GM12878 (cell line): ENCODE data around the gene LRRC8D. TPM values are rescaled to one million over a fixed set of nuclear protein-coding genes. Genes with fewer than 3 reads are reported as not detected.

Experiments
- ATAC-seq: fragments of 200-7000 bp; cut with Tn5 transposase; 3 replicates; pipeline ENCODE4 v1.9.1; 2020; ENCODE audit warnings: mild to moderate bottlenecking, moderate library complexity
- BruUV-seq: library from RNA; stranded (reverse); fragments of 400-500 nt; replicated peaks from 2 replicates; lab custom pipeline; 2021; lab: Mats Ljungman, UMichigan
- CTCF ChIA-PET: fragments of 300-600 bp; sonication (Branson Sonifier 250); formaldehyde crosslinking; extraction: SDS; loops from one replicate; lab custom pipeline; 2021; ENCODE audit warnings: inconsistent platforms; lab: Yijun Ruan, JAX
- POLR2A ChIA-PET: fragments of 350-600 bp; formaldehyde crosslinking; extraction: SDS; loops from one replicate; lab custom pipeline; 2021; ENCODE audit warnings: inconsistent platforms; lab: Charles Lee
- RAD21 ChIA-PET: fragments of 300-600 bp; sonication (Branson Sonifier 250); formaldehyde crosslinking; loops from one replicate; lab custom pipeline; 2023; ENCODE audit warnings: antibody characterized with exemption; ENCODE audit not compliant: unreplicated experiment; lab: Charles Lee
- SMC1A ChIA-PET: fragments of 300-600 bp; sonication (Branson Sonifier 250); formaldehyde crosslinking; loops from one replicate; lab custom pipeline; 2023; ENCODE audit not compliant: unreplicated experiment, uncharacterized antibody; lab: Charles Lee
- DNase-seq: peaks from one replicate; pipeline ENCODE4 v3.0.0-alpha.2; 2011; ENCODE audit warnings: low read depth, low spot score
- FAIRE-seq: peaks from 3 replicates; lab custom pipeline; 2011; peaks lifted over from hg19 to GRCh38; lab: Jason Lieb, UNC
- H2AFZ ChIP-seq: 2 replicates; pipeline ENCODE4 v1.6.0; 2011; ENCODE audit warnings: low read depth, low read length, control low read depth; ENCODE audit not compliant: control insufficient read depth
- H3K27ac ChIP-seq: 2 replicates; pipeline ENCODE4 v1.5.1; 2011; ENCODE audit warnings: control low read depth; ENCODE audit not compliant: control insufficient read depth, insufficient read depth
- H3K27me3 ChIP-seq, 2 experiments: replicated peaks in 1 of 2; 2 replicates each; pipeline versions ENCODE4 v1.6.0 to v1.6.1; 2011; ENCODE audit warnings: low read length in 1 of 2; ENCODE audit not compliant: control insufficient read depth in 2 of 2, insufficient read depth in 2 of 2
- H3K36me3 ChIP-seq, 2 experiments: 2 replicates each; pipeline ENCODE4 v1.5.1; 2011; ENCODE audit warnings: low read length in 1 of 2; ENCODE audit not compliant: control insufficient read depth in 2 of 2, insufficient read depth in 2 of 2
- H3K4me1 ChIP-seq: 2 replicates; pipeline ENCODE4 v1.6.1; 2011; ENCODE audit warnings: mild to moderate bottlenecking, low read length, moderate library complexity, mixed read lengths; ENCODE audit not compliant: control insufficient read depth, insufficient read depth
- H3K4me2 ChIP-seq: 2 replicates; pipeline ENCODE4 v1.6.0; 2011; ENCODE audit warnings: control low read depth; ENCODE audit not compliant: control insufficient read depth, insufficient read depth
- H3K4me3 ChIP-seq: fragments of 200-600 bp; sonication (generic); 2 replicates; pipeline ENCODE4 v1.5.1; 2016
- H3K79me2 ChIP-seq: 2 replicates; pipeline ENCODE4 v1.6.0; 2011; ENCODE audit warnings: low read length; ENCODE audit not compliant: control insufficient read depth, insufficient read depth
- H3K9ac ChIP-seq: 2 replicates; pipeline ENCODE4 v1.8.0; 2011; ENCODE audit warnings: low read length, control low read depth, mixed read lengths; ENCODE audit not compliant: control insufficient read depth, insufficient read depth
- H3K9me3 ChIP-seq: replicated peaks from 3 replicates; pipeline ENCODE4 v1.5.1; 2011; ENCODE audit warnings: mild to moderate bottlenecking, low read length; ENCODE audit not compliant: control insufficient read depth, insufficient read depth
- H4K20me1 ChIP-seq: 2 replicates; pipeline ENCODE4 v1.6.0; 2011; ENCODE audit not compliant: control insufficient read depth, insufficient read depth
- CBFB ChIP-seq: IDR thresholded peaks from 2 replicates; pipeline ENCODE4 v1.6.1; 2016; ENCODE audit warnings: antibody characterized with exemption, low read depth
- CBX3 ChIP-seq: fragments of 200-600 bp; sonication (generic); IDR thresholded peaks from 2 replicates; pipeline ENCODE4 v1.6.1; 2016; ENCODE audit warnings: low read depth, borderline replicate concordance
- CBX5 ChIP-seq: sonication (generic); IDR thresholded peaks from 2 replicates; pipeline ENCODE4 v1.6.1; 2016; ENCODE audit warnings: low read depth, moderate library complexity, mild to moderate bottlenecking, inconsistent platforms
- EZH2 ChIP-seq: IDR thresholded peaks from 2 replicates; pipeline ENCODE4 v1.6.1; 2012; ENCODE audit warnings: low read depth, mild to moderate bottlenecking, control low read depth, inconsistent platforms, low read length, borderline replicate concordance; ENCODE audit not compliant: control insufficient read depth
- HDAC2 ChIP-seq: fragments of 200-600 bp; sonication (generic); IDR thresholded peaks from 2 replicates; pipeline ENCODE4 v1.6.1; 2017
- IKZF2 ChIP-seq, 2 experiments: fragments of 450-650 bp; IDR thresholded peaks; 2 replicates each; pipeline ENCODE4 v1.6.1; 2017; ENCODE audit warnings: mild to moderate bottlenecking in 2 of 2, moderate library complexity in 2 of 2
- IRF3 ChIP-seq: fragments of 450-650 bp; IDR thresholded peaks from 2 replicates; pipeline ENCODE4 v1.6.1; 2014; ENCODE audit warnings: mild to moderate bottlenecking
- NFIC ChIP-seq: IDR thresholded peaks from 2 replicates; pipeline ENCODE4 v1.6.1; 2012; ENCODE audit warnings: low read depth, mild to moderate bottlenecking, inconsistent platforms, low read length, moderate library complexity
- NFYA ChIP-seq: IDR thresholded peaks from 2 replicates; pipeline ENCODE4 v1.6.1; 2011; ENCODE audit warnings: low read depth, mild to moderate bottlenecking, low read length, improper control_type of control experiment, borderline replicate concordance
- NR2C1 ChIP-seq: fragments of 450-650 bp; IDR thresholded peaks from 2 replicates; pipeline ENCODE4 v1.6.1; 2017; ENCODE audit warnings: antibody characterized with exemption, mild to moderate bottlenecking, moderate library complexity
- SPI1 ChIP-seq: IDR thresholded peaks from 2 replicates; pipeline ENCODE4 v1.6.1; 2011; ENCODE audit warnings: low read depth, mild to moderate bottlenecking, low read length, moderate library complexity, borderline replicate concordance; ENCODE audit not compliant: insufficient read depth
- SRF ChIP-seq, 2 experiments: IDR thresholded peaks; 2 replicates each; pipeline ENCODE4 v1.6.1; 2011; ENCODE audit warnings: low read depth in 2 of 2, low read length in 2 of 2, mild to moderate bottlenecking in 1 of 2, moderate library complexity in 1 of 2
- ZSCAN29 ChIP-seq: fragments of 450-650 bp; IDR thresholded peaks from 2 replicates; pipeline ENCODE4 v1.6.1; 2017; ENCODE audit warnings: mild to moderate bottlenecking, moderate library complexity
- ZZZ3 ChIP-seq: IDR thresholded peaks from 2 replicates; pipeline ENCODE4 v1.6.1; 2011; ENCODE audit warnings: low read depth; ENCODE audit not compliant: control insufficient read depth, insufficient read length
- whole genome bisulfite sequencing: methylation state at CpG from one replicate; pipeline ENCODE4 v1.1.6; 2016; ENCODE audit warnings: low lambda C conversion rate; ENCODE audit not compliant: insufficient replicate concordance, insufficient coverage; ENCODE audit errors: missing lambda C conversion rate; 5-methylcytosine and 5-hydroxymethylcytosine counted together
- in situ Hi-C: fragments of 300-500 bp; cut with MboI; formaldehyde crosslinking; loops from 9 replicates; pipeline ENCODE4 v1.14.3; 2018; ENCODE audit warnings: mixed read lengths
- intact Hi-C: fragments of 100-400 bp; cut with micrococcal nuclease; formaldehyde crosslinking; loops from one replicate; pipeline ENCODE4 v1.14.2; 2022; ENCODE audit not compliant: unreplicated experiment
- polyA plus RNA-seq, 11 experiments: library from polyadenylated mRNA; depleted of rRNA in 4 of 11; unstranded in 6 of 11; stranded (reverse) in 5 of 11; fragments of >200 nt; fragmentation: Nextera tagmentation in 4 of 11; fragmentation: Illumina TruSeq in 1 of 11; extraction: Ambion mirVana in 4 of 11; extraction: Trizol in 1 of 11; gene quantifications; 1 replicate in 1 of 11; 2 replicates in 10 of 11; pipeline versions ENCODE4 v1.2.1 to v1.2.3, GENCODE V29; 2011 to 2016; ENCODE audit warnings: inconsistent platforms in 2 of 11, missing spikeins in 2 of 11, low read depth in 1 of 11
- total RNA-seq, 4 experiments: library from RNA; depleted of rRNA in 3 of 4; stranded (reverse); fragments of >200 nt in 3 of 4; fragmentation: Illumina TruSeq in 1 of 4; extraction: Trizol in 1 of 4; gene quantifications; 2 replicates each; pipeline versions ENCODE4 v1.2.1 to v1.2.3, GENCODE V29; 2013 to 2021
- TF ChIP-seq, protein P1 (sequence below): fragments of 450-650 bp; IDR thresholded peaks from 2 replicates; pipeline ENCODE4 v1.6.1; 2017; ENCODE audit warnings: mild to moderate bottlenecking

The LRRC8D gene
- total and polyA plus RNA-seq, 10 of the 15 experiments (the other 5 are each of a cell fraction or from before 2014, with no cell fraction given), result 5.6 to 44.1 (median 26.8) TPM

GRCh38 chr1:89951766-89952604 lies 131.2 kb downstream of the LRRC8D start:
- in situ Hi-C loops, result no loop called here
- intact Hi-C loops, result loop anchor here (5.0 kb wide), 1 partner anchor 110 kb away; no protein-coding TSS in a partner anchor

More at GRCh38 chr1:89951766-89952604, 131.2 kb downstream of the LRRC8D start:
- no peak for TF ChIP-seq ZSCAN29
- no peak for TF ChIP-seq IKZF2 (IDR thresholded peaks at IDR 0.05)
- no peak for TF ChIP-seq SPI1
- no peak for TF ChIP-seq CBX5
- TF ChIP-seq CBFB, result no peak
- TF ChIP-seq NFYA, result no peak
- TF ChIP-seq NFIC, result no peak
- TF ChIP-seq SRF (IDR thresholded peaks at IDR 0.05; ENCODE audit: low read depth in 2 of 2, low read length in 2 of 2), result no peak
- no peak for TF ChIP-seq NR2C1
- TF ChIP-seq IRF3, result no peak
- TF ChIP-seq ZZZ3, result no peak
- TF ChIP-seq, protein P1, sequence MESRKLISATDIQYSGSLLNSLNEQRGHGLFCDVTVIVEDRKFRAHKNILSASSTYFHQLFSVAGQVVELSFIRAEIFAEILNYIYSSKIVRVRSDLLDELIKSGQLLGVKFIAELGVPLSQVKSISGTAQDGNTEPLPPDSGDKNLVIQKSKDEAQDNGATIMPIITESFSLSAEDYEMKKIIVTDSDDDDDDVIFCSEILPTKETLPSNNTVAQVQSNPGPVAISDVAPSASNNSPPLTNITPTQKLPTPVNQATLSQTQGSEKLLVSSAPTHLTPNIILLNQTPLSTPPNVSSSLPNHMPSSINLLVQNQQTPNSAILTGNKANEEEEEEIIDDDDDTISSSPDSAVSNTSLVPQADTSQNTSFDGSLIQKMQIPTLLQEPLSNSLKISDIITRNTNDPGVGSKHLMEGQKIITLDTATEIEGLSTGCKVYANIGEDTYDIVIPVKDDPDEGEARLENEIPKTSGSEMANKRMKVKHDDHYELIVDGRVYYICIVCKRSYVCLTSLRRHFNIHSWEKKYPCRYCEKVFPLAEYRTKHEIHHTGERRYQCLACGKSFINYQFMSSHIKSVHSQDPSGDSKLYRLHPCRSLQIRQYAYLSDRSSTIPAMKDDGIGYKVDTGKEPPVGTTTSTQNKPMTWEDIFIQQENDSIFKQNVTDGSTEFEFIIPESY, result no peak
- no peak for TF ChIP-seq HDAC2
- TF ChIP-seq EZH2, result no peak
- no peak for TF ChIP-seq CBX3
- Histone ChIP-seq H2AFZ (no peak overlapping the region), H3K4me2 (no peak overlapping the region), H3K79me2 (no peaks in the 10 kb centered on the region), H3K27me3 (no peaks in the 10 kb centered on the region), H3K27ac (no peak overlapping the region), H4K20me1 (no peaks in the 10 kb centered on the region), H3K4me1 (peaks cover 20% of the 10 kb centered on the region), H3K4me3 (no peak overlapping the region), H3K9ac (no peak overlapping the region), H3K36me3 (no peaks in the 10 kb centered on the region), H3K9me3 (no peaks in the 10 kb centered on the region)
- RAD21 ChIA-PET, result interaction anchor here (1.1 to 1.3 kb wide), 3 partner anchors 147 to 171 kb away, joined by 3 to 4 read pairs (median 4); no protein-coding TSS in a partner anchor
- 97% methylated on average over 5 of the region's 5 CpGs for WGBS
- no peak for FAIRE-seq
- DNase-seq, result no peak
- SMC1A ChIA-PET, result interaction anchor here (0.6 to 2.1 kb wide), 5 partner anchors 15 to 170 kb away, joined by 3 to 6 read pairs (median 4); no protein-coding TSS in a partner anchor
- no TSS peak for BruUV-seq
- no peak for ATAC-seq
- CTCF ChIA-PET, result interaction anchor here (0.6 to 2.2 kb wide), 10 partner anchors 10 to 468 kb away, joined by 3 to 5 read pairs (median 3); no protein-coding TSS in a partner anchor
- POLR2A ChIA-PET, result interaction anchor here (0.7 to 1.1 kb wide), 2 partner anchors 10 to 17 kb away, joined by 4 to 5 read pairs; no protein-coding TSS in a partner anchor
